Keratinocyte (primary cell): ENCODE results near the gene POP4.

Source experiments
- CTCF ChIP-seq, 3 experiments: IDR thresholded peaks in 1 of 3; conservative IDR thresholded peaks in 1 of 3; optimal IDR thresholded peaks in 1 of 3; 2 replicates in 2 of 3; 3 replicates in 1 of 3; pipeline versions ENCODE3 to v1.5.1; 2011; ENCODE audit warnings: low read length in 3 of 3, mild to moderate bottlenecking in 3 of 3, moderate library complexity in 2 of 3, control low read depth in 1 of 3, inconsistent platforms in 1 of 3; ENCODE audit not compliant: insufficient read depth in 2 of 3; ENCODE audit errors: extremely low read depth in 1 of 3
- EZH2 ChIP-seq: IDR thresholded peaks from one replicate; pipeline ENCODE4 v1.6.1; 2012; ENCODE audit warnings: inconsistent platforms, mild to moderate bottlenecking, low read length, moderate library complexity

DNA sequence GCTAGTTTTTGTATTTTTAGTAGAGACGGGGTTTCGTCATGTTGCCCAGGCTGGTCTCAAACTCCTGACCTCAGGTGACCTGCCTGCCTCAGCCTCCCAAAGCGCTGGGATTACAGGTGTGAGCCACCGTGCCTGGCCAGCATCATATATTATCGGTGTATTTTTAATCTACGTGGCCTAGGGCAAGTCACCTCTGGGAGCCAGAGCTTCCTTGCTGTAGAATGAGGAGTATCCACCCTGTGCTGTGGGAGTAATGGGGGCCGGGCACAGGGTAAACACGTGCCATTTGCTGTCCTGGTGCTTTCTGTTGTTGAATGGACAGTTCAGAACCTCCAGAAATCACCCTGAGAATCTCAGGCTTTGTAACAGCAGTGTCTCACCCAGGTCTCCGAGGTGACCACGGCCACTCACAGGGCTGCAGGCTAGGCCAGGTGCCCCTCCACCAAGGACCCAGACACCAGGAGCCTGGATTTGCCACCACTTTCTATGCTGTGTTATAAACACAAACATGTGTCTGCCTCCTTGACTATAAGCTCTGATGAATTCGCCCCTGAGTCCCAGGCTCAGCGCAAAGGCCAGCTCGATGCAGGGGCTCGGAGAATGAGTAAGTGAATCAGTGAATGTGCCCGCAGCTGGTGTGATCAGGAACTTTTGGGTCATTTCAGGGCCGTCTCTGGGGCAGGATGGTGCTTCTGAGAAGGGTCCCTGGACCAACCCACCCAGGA lies 22.7 kb downstream of the POP4 start:
- TF ChIP-seq EZH2 = no peak
- TF ChIP-seq CTCF (optimal IDR thresholded peaks at IDR 0.05 in 1 of 3, IDR thresholded peaks at IDR 0.05 in 1 of 3, conservative IDR thresholded peaks at IDR 0.05 in 1 of 3; ENCODE audit: extremely low read depth in 1 of 3, insufficient read depth in 2 of 3, low read length in 3 of 3) = no peak
